Measurements from ENCODE around the gene CBLC. TPM values are rescaled to one million over a fixed set of nuclear protein-coding genes. Genes with fewer than 3 reads are reported as not detected.

CBLC gene
- total RNA-seq, 1 experiment from 2014 or later: 53.6 TPM

DNA sequence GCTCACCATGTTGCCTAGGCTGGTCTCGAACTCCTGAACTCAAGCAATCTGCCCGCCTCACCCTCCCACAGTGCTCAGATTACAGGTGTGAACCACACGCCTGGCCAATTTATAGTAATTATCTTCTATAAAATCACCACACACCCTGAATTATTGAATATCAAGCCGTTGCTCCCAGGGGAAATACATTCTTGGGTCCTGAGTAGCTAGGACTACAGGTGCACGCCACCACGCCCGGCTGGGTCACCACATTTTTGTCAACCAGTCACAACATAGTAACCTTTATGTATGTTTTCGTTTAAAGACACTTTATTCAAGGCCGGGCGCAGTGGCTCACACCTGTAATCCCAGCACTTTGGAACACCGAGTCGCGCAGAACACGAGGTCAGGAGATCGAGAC, 8.3 kb downstream of the CBLC start:
- H3K4me1 ChIP-seq (replicated peaks; ENCODE audit: insufficient read depth): peaks cover 8% of the 10 kb centered on the region; the same call in 1 of the 2 replicates
- intact Hi-C loops (cut with micrococcal nuclease; ENCODE audit: unreplicated experiment): loop anchor here (2.0 kb wide), 1 partner anchor 59 kb away; no protein-coding TSS in a partner anchor
- no peaks in the 10 kb centered on the region for H3K27me3 ChIP-seq (ENCODE audit: insufficient read depth, low read depth)
- H4K20me1 ChIP-seq (ENCODE audit: insufficient read depth): peaks cover 17% of the 10 kb centered on the region
- no TSS peak for BruUV-seq (replicated peaks)
- H3K79me2 ChIP-seq (ENCODE audit: low read depth): peaks cover 15% of the 10 kb centered on the region
- DNase-seq: peak in 1 of 2 experiments; percentile 54
- H3K36me3 ChIP-seq (ENCODE audit: low read depth): peaks cover 64% of the 10 kb centered on the region
- no peak overlapping the region for H2AFZ ChIP-seq
- CTCF ChIA-PET: interaction anchor here (0.6 kb wide), 2 partner anchors 20 to 58 kb away, joined by 3 read pairs; no protein-coding TSS in a partner anchor
- POLR2A ChIA-PET (ENCODE audit: unreplicated experiment): no interaction called here
- H3K9me2 ChIP-seq (ENCODE audit: insufficient read depth): no peaks in the 10 kb centered on the region
- H3F3A ChIP-seq (ENCODE audit: insufficient read depth, low read depth): peaks cover 44% of the 10 kb centered on the region
- H3K4me2 ChIP-seq: no peak overlapping the region
- no peak overlapping the region for H3K4me3 ChIP-seq
- H3K27ac ChIP-seq: no peak overlapping the region
- no peak for TF ChIP-seq EZH2 (IDR thresholded peaks at IDR 0.05; ENCODE audit: low read depth)
- TF ChIP-seq, protein P1, sequence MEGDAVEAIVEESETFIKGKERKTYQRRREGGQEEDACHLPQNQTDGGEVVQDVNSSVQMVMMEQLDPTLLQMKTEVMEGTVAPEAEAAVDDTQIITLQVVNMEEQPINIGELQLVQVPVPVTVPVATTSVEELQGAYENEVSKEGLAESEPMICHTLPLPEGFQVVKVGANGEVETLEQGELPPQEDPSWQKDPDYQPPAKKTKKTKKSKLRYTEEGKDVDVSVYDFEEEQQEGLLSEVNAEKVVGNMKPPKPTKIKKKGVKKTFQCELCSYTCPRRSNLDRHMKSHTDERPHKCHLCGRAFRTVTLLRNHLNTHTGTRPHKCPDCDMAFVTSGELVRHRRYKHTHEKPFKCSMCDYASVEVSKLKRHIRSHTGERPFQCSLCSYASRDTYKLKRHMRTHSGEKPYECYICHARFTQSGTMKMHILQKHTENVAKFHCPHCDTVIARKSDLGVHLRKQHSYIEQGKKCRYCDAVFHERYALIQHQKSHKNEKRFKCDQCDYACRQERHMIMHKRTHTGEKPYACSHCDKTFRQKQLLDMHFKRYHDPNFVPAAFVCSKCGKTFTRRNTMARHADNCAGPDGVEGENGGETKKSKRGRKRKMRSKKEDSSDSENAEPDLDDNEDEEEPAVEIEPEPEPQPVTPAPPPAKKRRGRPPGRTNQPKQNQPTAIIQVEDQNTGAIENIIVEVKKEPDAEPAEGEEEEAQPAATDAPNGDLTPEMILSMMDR (conservative IDR thresholded peaks at IDR 0.05): no peak
- no peaks in the 10 kb centered on the region for H3K9me3 ChIP-seq (ENCODE audit: insufficient read depth, low read depth)

DNA sequence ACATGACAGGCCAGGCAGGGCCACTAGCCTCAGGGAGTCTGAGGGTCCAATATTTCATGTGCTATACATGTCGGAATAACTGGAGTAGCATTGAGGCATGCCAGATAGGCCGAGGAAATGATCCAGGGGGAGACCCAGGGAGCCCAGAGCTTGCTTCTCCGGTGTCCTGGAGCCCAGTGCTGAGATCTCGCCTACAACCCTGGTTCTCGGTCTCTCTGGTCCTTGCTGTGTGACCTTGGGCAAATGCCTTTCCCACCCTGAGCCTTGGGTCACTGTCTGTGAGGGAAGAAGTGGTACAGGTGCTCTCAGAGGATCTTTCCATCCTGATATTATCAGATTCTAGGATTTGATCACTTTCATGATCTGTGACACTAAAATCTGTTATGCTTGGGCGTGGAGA, 11.3 kb downstream of the CBLC start:
- H3K27ac ChIP-seq: no peak overlapping the region
- peaks cover 24% of the 10 kb centered on the region for H3F3A ChIP-seq (ENCODE audit: insufficient read depth, low read depth)
- no peak overlapping the region for H3K4me2 ChIP-seq
- BruUV-seq (replicated peaks): no TSS peak
- CTCF ChIA-PET: interaction anchor here (1.4 kb wide), 1 partner anchor 57 kb away, joined by 3 read pairs; the partner anchor contains the start of gene NECTIN2
- no peak for DNase-seq
- H3K4me3 ChIP-seq: no peak overlapping the region
- POLR2A ChIA-PET (ENCODE audit: unreplicated experiment): no interaction called here
- peaks cover 5% of the 10 kb centered on the region; the same call in 1 of the 2 replicates for H3K4me1 ChIP-seq (replicated peaks; ENCODE audit: insufficient read depth)
- H2AFZ ChIP-seq: no peak overlapping the region
- H3K9me2 ChIP-seq (ENCODE audit: insufficient read depth): no peaks in the 10 kb centered on the region
- peaks cover 15% of the 10 kb centered on the region for H4K20me1 ChIP-seq (ENCODE audit: insufficient read depth)
- peaks cover 6% of the 10 kb centered on the region; the same call in 1 of the 2 replicates for H3K79me2 ChIP-seq (ENCODE audit: low read depth)
- TF ChIP-seq, protein P1 (conservative IDR thresholded peaks at IDR 0.05): no peak
- TF ChIP-seq EZH2 (IDR thresholded peaks at IDR 0.05; ENCODE audit: low read depth): no peak
- no peaks in the 10 kb centered on the region for H3K27me3 ChIP-seq (ENCODE audit: insufficient read depth, low read depth)
- peaks cover 57% of the 10 kb centered on the region for H3K36me3 ChIP-seq (ENCODE audit: low read depth)
- H3K9me3 ChIP-seq (ENCODE audit: insufficient read depth, low read depth): no peaks in the 10 kb centered on the region
- intact Hi-C loops (cut with micrococcal nuclease; ENCODE audit: unreplicated experiment): no loop called here

DNA sequence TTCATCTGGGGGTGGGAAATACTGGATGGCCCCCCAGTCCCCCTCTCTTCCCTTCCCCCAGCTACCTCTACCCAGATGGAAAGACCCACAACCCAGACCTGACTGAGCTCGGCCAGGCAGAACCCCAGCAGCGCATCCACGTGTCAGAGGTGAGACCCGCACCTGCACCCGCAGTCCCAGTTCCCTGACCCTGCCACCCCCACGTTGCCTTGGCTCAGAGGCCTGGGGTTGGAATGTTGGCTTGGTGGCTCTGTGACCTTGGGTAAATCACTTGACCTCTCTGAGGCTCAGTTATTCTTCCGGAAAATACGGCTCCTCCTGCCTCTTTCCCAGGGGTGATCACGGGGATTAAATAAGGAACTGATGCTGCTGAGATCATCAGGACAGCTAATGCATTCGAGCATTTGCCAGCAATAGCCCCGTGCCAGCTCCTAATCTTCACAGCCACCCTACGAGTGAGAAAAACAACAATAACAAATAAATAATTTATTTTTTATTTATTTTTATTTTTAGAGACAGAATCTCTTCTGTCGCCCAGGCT, 12.3 kb downstream of the CBLC start:
- Histone ChIP-seq H3K27me3 (ENCODE audit: insufficient read depth, low read depth) (no peaks in the 10 kb centered on the region), H4K20me1 (ENCODE audit: insufficient read depth) (peaks cover 10% of the 10 kb centered on the region; the same call in 1 of the 2 replicates), H2AFZ (no peak overlapping the region), H3K4me3 (no peak overlapping the region), H3K36me3 (ENCODE audit: low read depth) (peaks cover 53% of the 10 kb centered on the region), H3K27ac (no peak overlapping the region), H3K4me2 (no peak overlapping the region), H3K9me3 (ENCODE audit: insufficient read depth, low read depth) (no peaks in the 10 kb centered on the region), H3K9me2 (ENCODE audit: insufficient read depth) (no peaks in the 10 kb centered on the region), H3K79me2 (ENCODE audit: low read depth) (peaks cover 6% of the 10 kb centered on the region; the same call in 1 of the 2 replicates), H3K4me1 (replicated peaks; ENCODE audit: insufficient read depth) (peaks cover 3% of the 10 kb centered on the region; the same call in 1 of the 2 replicates), H3F3A (ENCODE audit: insufficient read depth, low read depth) (peaks cover 24% of the 10 kb centered on the region)
- TF ChIP-seq, protein P1 (conservative IDR thresholded peaks at IDR 0.05): no peak
- no peak for TF ChIP-seq EZH2 (IDR thresholded peaks at IDR 0.05; ENCODE audit: low read depth)
- ChIA-PET POLR2A (ENCODE audit: unreplicated experiment) (no interaction called here), CTCF (interaction anchor here (1.4 kb wide), 1 partner anchor 56 kb away, joined by 3 read pairs; the partner anchor contains the start of gene NECTIN2)
- intact Hi-C loops (cut with micrococcal nuclease; ENCODE audit: unreplicated experiment): no loop called here
- BruUV-seq (replicated peaks): no TSS peak
- DNase-seq: no peak

Data from PC-9 (cell line).